DND-41 (cell line): Measurements from ENCODE around the gene JAKMIP1.

Experiments
- CTCF ChIP-seq: IDR thresholded peaks from 2 replicates; pipeline ENCODE4 v1.5.1; 2012; ENCODE audit warnings: borderline replicate concordance, low read length, moderate library complexity, mild to moderate bottlenecking; ENCODE audit not compliant: poor library complexity, severe bottlenecking; ENCODE audit errors: extremely low read depth
- EZH2 ChIP-seq: IDR thresholded peaks from 3 replicates; pipeline ENCODE4 v1.6.1; 2012; ENCODE audit warnings: borderline replicate concordance, low read depth, mild to moderate bottlenecking, moderate library complexity, low read length, inconsistent platforms; ENCODE audit not compliant: severe bottlenecking

- TF ChIP-seq CTCF (no peak), EZH2 (no peak)
Observed at GRCh38 chr4:6148506-6149205, 51.7 kb downstream of the JAKMIP1 start.
